HG02943 (cell line): ENCODE data around the gene NIP7.
"Not testable (repeated sequence)": the region's sequence is repeated elsewhere in the genome, so short reads cannot be mapped to it uniquely, and the experiment has no call there.

Experiments
- ATAC-seq: cut with Tn5 transposase; IDR thresholded peaks from one replicate; pipeline ENCODE4 v1.9.1; 2021; ENCODE audit warnings: mild to moderate bottlenecking, low read depth, moderate library complexity; ENCODE audit not compliant: unreplicated experiment

The NIP7 gene

DNA sequence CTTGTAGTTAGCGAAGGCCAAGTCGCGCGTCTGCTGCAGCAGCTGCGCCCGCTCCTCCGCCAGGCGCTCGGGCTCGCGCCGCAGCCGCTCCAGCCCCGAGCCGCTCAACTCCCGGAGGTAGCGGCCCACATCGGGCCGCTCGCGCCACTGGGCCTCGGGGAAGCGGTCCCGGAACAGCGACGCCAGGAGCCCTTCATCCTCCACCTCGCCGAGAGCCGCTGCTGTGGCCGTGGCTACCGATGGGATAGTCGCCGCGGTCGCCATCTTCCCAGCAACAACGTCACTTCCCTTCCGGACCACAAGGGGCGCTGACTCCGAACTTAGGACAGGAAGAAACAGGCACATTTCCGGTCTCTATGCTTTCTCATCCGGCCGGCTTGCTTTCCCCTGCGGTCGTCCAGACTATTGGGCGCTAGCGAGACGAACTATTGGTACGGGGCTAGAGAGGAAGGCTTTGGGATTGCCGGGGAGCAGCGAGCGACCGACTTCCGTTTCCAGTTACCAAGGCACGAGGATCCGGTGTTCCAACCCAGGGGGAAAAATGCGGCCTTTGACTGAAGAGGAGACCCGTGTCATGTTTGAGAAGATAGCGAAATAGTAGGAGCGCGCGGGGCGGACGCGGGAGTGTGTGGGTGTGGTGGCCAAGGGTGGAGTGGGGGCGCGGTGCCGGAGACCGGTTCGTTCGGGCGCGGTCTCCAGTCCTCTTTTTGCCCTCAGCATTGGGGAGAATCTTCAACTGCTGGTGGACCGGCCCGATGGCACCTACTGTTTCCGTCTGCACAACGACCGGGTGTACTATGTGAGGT, at the start of gene NIP7, which contains the start of gene COG8:
Gene NIP7 (plus strand): TSS at position 484 of the 806 bp plus-strand sequence. CDS start 58 bp downstream, at position 542.
Gene COG8 (minus strand): TSS at position 276 of the 806 bp plus-strand sequence. CDS start 12 bp downstream, at position 264.
- ATAC-seq: peak; percentile 79

DNA sequence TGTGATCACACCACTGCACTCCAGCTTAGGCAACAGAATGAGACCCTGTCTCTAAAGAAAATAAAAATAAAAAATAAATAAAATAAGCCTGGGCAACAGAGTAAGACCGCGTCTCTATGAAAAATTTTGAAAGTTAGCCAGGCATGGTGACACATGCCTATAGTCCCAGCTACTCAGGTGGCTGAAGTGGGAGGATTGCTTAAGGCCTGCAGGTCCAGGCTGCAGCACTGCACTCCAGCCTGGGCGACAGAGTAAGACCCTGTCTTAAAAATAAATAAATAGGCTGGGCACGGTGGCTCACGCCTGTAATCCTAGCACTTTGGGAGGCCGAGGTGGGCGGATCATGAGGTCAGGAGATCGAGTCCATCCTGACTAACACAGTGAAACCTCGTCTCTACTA, 47.9 kb upstream of the NIP7 start:
- ATAC-seq: not testable (repeated sequence)

DNA sequence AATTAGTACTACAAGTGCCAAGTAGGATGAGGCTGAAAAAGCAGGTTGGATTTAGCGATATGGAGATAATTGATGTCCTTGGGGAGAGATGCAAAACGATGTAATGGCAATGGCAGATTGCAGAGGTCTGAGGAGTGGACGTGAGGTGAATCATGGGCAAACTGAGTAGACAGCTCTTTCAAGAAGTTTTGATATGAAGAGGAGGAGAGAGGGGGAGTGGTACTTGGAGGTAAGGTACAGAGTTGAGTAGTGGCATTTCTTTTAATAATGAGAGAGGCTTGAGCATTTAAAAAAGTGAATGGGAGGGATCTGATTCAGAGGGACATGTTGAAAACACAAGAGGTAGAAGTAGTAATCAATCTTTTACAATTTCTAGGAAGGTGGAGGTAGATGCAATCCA, 46.2 kb upstream of the NIP7 start:
- ATAC-seq: no peak

DNA sequence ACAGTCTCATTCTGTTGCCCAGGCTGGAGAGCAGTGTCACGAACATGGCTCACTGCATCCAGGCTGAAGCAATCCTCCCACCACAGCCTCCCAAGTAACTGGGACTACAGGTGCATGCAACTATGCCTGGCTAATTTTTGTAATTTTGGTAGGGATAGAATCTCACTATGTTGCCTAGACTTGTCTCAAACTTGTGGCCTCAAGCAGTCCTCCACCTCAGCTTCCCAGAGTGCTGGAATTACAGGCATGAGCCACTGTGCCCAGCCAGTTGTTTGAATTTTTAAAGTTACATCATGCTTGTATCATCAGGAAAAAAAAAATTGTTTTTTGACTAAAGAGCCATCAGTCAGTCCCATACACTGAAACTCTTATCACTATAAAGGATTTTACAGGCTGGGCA, 45.5 kb upstream of the NIP7 start:
- ATAC-seq: no peak

DNA sequence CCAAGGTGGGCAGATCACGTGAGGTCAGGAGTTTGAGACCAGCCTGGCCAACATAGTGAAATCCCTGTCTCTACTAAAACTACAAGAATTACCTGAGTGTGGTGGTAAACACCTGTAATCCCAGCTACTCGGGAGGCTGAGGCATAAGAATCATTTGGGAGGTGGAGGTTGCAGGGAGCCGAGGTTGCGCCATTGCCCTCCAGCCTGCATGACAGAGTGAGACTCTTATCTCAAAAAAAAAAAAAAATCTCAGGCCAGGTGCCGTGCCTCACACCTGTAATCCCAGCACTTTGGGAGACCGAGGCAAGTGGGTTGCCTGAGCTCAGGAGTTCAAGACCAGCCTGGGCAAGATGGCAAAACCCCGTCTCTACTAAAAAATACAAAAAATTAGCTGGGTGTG, 42.8 kb upstream of the NIP7 start:
- ATAC-seq: not testable (repeated sequence)

DNA sequence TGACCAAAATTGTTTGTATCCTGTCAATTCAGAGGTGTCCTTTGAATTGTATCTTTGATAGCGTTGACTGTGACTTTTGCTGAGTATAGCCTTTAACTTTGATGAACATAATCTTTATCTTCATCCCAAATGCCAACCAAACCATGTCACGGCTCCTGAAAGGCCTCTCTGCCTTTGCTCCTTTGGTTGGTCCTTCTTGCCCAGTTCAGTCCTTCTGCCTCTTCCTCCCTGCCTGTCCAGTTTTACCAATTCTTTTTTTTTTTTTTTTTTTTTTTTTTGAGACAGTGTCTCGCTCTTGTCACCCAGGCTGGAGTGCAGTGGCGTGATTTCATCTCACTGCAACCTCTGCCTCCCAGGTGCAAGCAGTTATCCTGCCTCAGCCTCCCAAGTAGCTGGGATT, 41.3 kb upstream of the NIP7 start:
- no peak for ATAC-seq

DNA sequence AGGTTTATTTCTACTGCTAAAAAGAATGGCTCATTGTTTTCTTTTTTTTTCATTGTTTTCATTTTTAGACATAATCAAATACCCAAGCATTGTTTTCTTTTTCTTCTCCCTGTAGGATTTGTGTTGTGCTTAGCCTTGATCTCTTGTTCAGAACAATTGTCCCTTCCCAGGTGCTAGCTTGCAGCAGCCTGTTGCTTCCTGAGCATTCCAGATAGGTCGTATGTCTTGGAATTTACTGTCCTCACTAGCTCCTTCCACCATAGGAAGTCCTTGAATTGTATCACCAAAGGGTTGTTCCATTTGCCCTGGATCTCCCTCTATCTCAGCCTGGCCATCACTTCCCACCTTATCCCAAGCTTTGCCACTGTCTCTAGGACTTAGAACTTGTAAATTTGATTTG, 38.4 kb upstream of the NIP7 start:
- no peak for ATAC-seq

DNA sequence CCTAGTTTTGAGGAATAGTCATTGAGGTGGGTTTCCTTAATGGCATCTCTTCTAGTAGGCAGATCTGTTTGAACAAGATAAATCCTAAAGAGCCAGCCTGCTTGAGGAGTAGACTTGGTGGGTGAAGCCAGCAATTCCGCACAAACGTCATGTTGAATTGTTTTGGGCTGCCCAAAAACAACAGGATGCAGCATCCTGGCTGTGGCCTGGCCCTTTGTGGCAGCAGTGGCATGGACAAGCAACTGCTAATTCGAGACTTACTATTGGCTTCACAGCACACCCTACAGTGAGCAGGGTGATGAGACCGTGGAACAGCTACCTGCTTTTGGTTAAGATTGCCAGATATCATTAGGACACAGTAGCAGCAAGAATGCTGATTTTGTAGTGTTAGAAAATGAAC, 37.7 kb upstream of the NIP7 start:
- no peak for ATAC-seq

DNA sequence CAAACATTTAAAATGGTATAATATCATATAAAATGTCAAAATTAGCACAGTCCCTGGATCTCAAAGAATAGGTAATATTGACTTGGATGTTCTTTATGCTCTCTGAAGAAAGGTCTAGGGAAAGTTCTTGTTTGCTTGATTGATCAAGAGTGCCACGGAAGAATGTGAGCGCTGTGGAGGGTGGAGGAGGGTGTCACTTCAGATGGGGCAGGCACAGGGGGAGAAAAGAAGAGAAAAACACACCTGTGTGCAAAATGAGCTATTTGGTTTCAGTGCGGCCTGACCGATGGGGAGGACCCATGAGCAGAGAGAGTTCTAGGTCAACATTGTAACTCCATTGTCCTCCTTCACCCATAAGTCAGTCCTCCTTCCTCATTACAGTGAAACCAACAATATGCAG, 37.3 kb upstream of the NIP7 start:
- no peak for ATAC-seq

DNA sequence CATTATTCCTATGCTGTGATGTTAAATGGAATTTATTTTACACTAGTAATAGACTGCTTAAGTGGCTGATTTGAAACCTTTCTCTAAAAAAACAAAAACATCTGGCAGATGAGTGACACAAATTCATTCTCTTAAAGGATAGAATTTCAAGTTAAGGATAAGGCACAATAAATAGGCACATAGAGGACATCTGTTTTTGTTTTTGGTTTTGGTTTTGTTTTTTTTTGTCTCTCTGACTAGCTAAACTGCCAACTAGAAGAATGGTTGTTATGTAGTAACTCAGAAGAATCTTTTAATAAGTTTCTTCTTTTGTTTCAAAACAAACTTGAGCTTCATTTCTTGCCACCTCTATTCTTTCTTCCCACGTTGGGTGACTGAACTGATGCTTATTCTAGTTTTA, 33.5 kb upstream of the NIP7 start:
- no peak for ATAC-seq

DNA sequence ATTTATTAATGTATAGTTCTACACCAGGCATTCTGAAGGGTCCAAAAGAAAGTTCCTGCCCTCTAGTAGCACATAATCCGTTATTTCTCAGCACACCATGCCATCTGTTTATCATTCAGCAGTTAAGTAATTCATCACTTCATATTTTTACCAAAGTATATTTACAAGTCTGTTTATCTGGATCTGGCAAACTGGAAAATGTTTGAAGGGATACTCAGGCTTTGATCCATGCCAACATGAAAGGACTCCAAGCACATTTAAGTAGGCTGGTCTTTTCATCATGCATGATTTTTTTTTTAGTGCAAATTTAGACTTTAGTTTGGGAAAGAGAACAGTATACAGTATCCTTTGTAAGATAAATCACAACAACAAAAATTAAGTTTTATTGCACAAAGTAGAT, 32.5 kb upstream of the NIP7 start:
- no peak for ATAC-seq

DNA sequence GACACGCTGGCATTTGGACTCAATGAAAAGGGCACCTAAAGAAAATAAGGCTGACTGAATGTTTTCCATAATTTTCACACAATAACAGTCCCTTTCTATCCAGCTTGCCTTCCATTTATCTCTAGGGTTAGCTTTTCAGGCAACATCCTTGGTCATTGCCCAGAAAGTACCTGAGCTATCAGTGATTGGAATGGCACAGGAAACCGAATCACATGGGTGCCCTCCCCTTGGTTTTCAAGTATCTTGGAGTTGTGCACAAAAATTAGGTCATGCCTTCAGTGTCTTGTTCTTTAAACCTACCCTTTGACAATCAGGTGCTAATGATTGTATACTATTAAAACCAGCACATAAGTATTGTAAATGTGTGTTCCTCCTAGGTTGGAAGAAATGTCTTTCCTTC, 31.7 kb upstream of the NIP7 start:
- ATAC-seq: no peak

DNA sequence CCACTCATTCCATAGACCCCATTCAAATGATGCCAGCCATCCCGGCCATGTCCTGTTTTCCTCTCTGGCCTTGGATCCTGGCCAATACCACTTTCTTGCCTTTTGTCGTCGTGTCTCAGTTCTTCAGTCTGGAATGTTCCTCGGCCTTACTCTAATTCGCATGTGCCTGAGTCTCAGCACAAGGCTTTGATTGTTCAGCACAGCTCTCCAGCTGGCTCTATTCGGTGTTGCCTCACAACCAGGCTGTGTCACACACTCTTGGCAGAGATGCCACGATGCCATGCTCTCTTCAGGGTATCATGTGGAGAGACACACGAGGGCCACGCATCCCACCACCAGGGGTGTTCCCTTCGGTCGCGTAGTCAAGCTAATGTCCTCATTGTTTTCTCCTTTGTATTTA, 30.3 kb upstream of the NIP7 start:
- ATAC-seq: no peak

DNA sequence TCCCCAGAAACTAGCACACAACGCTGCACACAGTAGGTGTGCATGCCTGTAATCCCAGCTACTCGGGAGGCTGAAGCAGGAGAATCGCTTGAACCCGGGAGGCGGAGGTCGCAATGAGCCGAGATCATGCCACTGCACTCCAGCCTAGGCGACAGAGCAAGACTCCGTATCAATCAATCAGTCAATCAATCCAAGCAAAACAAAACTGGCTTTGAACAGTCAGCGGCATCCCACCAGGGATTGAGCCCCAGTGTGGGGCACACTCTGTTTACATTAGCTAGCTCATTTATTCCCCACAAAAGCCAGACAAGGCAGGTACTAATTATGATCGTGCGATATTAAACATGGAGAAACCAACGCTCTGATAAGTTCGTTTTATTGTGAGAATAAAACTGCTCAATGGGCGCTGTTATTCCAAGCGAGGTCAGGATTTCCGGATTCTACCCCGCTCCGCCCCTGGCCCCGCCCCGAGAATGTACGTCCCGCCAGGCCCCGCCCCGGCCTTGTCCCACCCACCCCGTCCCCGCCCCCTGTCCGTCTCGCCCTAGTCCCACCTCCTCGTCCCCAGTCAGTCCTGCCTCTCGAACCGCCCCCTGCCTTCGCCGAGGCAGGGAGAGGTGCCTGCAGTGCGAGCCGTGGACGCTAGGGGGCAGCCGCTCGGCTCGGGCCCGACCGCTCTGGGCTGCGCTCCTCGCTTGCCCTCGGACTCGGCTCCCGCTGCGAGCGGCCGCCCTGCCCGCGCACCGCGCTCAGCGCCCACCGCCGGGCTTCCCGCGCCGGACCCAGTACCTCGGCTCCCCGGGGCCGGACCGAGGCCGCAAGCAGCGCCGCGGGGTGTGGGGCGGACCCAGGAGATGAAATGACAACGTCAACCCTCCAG, 28.7 kb upstream of the NIP7 start, which contains the start of gene VPS4A:
Gene VPS4A (plus strand): TSS at position 698 of the 880 bp plus-strand sequence. CDS start 162 bp downstream, at position 860.
- peak; percentile 83 for ATAC-seq

DNA sequence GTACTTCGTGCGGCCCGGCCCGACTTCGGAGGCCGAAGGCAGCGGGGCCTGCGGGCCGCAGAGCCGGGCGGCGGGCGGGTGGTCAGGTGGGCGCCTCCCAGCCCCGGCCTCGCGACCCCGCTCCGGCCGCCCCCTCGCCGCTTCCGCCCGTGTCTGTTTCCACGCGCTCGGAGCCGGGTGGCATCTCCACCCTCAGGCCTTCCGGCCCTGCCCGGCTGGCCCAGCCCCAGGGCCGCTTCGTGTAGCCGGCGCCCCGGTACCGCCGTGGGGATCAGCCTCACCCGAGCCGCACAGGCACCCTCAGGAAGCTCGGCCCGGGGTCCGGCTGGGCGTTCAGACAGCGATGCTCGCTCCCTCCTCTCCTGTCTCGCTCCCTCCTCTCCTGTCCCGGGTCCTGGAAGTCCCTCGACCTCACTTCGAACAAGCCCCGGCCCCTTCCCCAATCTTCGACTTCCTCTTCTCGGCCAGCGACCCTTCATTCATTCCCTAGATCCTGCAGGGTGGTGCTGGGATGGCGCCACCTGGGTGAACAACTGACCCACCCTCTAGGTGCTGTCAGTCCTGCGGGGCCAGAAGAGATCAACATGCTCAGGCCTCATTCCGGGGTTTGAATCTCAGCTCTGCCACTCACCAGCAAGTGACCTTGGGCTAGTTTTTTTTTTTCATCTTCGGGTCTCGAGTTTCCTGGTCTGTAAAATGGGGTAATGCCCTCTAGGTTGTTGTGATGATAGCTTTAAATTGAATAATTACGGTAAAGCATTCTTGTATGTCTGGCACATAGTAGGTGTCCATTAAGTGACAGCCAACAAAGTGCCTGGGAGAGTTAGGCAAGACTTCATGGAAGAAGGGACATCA, 27.8 kb upstream of the NIP7 start:
- ATAC-seq: peak; percentile 49

DNA sequence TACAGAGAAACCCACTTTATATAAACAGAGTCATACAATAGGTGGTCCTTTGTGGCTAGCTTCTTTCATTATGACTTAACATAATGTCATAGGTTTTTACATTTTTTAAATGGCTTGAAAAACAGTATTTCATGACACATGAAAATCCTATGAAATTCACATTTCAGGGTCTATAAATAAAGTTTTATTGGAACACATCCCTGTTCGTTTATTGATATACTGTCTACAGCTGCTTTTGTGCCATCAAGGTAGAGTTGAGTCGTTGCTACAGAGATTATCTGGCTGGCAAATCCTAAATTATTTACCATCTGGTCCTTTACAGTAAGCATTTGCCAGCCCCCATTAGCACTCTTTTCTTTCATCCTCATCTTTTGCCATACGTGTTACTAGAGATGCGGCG, 26.1 kb upstream of the NIP7 start:
- no peak for ATAC-seq

DNA sequence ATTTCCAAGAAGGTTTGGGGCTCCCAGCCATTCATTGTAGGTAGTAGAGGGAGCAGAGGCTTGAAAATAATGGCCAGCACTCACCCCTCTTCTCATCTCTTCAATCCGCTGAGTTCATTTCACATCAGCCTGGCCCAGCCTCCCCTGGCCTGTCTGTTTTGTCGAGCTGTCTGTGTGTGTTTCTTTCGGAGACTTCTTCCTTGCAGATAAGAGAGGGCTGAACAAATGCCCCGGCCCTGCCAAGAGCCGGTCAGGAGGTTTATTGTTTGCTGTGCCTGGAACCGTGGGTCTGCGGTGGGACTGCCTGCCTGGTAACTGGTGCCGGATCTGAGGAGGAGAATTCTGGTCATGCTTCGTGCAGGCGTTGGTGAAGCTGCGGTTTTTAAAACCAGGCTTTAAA, 25.0 kb upstream of the NIP7 start:
- no peak for ATAC-seq

DNA sequence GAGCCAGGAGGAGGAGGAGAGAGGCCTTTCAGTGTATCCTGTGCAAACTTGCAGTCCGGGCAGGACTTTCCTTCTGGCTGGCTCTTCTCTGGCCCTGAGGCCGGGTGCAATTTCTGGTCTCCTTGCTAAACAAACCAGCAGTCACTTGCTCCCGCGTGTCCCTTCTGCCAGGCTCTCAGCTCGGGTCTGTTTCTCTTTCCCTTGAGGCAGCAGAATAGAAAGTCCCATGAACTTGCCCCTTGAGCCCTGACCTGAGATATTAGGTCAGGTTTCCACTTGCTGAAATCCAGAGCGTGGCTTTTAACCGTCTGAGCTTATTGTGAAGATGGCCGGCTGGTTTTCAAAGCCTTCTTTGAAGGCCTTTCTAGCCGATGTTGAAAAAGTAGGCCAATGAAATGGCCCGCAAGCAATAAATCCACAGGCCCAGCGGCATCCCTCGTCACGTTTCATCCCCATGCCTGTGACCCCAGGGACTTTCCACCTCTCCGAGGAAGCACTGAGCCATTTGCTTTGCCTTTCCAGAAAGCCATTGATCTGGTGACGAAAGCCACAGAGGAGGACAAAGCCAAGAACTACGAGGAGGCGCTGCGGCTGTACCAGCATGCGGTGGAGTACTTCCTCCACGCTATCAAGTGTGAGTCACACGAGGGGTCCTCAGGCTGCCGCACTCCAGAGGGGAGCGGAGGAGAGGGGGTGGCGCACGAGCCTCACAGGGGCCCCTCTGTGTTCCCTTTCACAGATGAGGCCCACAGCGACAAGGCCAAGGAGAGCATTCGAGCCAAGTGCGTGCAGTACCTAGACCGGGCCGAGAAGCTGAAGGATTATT, 23.9 kb upstream of the NIP7 start:
- ATAC-seq: no peak

DNA sequence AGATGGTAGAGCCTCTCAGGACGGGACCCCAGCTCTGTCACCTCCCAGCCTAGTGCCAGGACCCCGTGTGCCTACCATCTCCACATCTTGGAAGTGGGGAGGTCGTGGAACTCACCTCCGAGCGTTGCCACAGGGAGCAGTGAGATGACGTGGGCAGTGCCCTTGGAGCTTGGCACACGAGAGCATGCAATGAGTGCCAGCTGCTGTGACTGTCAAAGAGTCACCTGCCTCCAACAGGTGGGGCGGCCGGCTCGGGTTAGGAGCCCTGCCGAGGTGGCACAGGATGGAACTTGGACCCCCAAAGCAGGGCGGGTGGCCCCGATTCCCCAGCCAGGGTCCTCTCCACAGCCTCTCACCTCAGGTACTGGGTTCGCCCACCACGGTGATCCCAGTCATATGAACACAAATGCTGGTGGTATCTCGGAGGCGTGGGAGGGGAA, 23.0 kb upstream of the NIP7 start:
- no peak for ATAC-seq
